Mesenteric fat pad (tissue), 1 donor: ENCODE results near the gene EGR2. TPM values are rescaled to one million over a fixed set of nuclear protein-coding genes. Genes with fewer than 3 reads are reported as not detected.
A peak's percentile ranks its signal among the peaks of the same experiment; 100 is the strongest.

ENCODE experiments used
- DNase-seq: peaks from one replicate; pipeline ENCODE4 v3.0.0-alpha.2; 2020; ENCODE audit warnings: low spot score
- total RNA-seq: library from RNA; stranded (reverse); fragmentation: NEBNext Ultra II Directional; extraction: Animal tissue kit (Norgen Biotek cat#: 25700); gene quantifications from one replicate; pipeline ENCODE4 v1.2.1, GENCODE V29; 2021
- donor health status: DM: yes; HTN: yes; CAD: no.

EGR2 gene
- total RNA-seq, 1 donor from 2014 or later, result 21.1 TPM

- no peak for DNase-seq
Observed at GRCh38 chr10:62818426-62819011, 2.4 kb upstream of the EGR2 start.

- DNase-seq, result peak; percentile 93
Observed at GRCh38 chr10:62817766-62818425, 1.7 kb upstream of the EGR2 start.

GRCh38 chr10:62817121-62817765 lies 1.1 kb upstream of the EGR2 start:
- DNase-seq, result peak; percentile 91

GRCh38 chr10:62816076-62816330 lies 163 bp downstream of the EGR2 start:
- DNase-seq, result no peak

- DNase-seq, result no peak
Observed at GRCh38 chr10:62815381-62816075, 638 bp downstream of the EGR2 start.

GRCh38 chr10:62814756-62815380 lies 1.3 kb downstream of the EGR2 start:
- DNase-seq, result no peak

GRCh38 chr10:62813981-62814380 lies 2.2 kb downstream of the EGR2 start:
- no peak for DNase-seq

GRCh38 chr10:62813453-62813852 lies 2.7 kb downstream of the EGR2 start:
- DNase-seq, result no peak

GRCh38 chr10:62812672-62813439 lies 3.3 kb downstream of the EGR2 start:
- no peak for DNase-seq

- DNase-seq, result no peak
Observed at GRCh38 chr10:62811159-62811875, 4.8 kb downstream of the EGR2 start.

GRCh38 chr10:62810156-62810902 lies 5.8 kb downstream of the EGR2 start:
- no peak for DNase-seq

- DNase-seq, result no peak
Observed at GRCh38 chr10:62806251-62806650, 9.9 kb downstream of the EGR2 start.

GRCh38 chr10:62805231-62806099 lies 10.7 kb downstream of the EGR2 start:
- no peak for DNase-seq

GRCh38 chr10:62804356-62805230 lies 11.6 kb downstream of the EGR2 start, which contains the start of gene ADO:
Gene ADO, plus strand, starts transcription at chr10:62804720. Its CDS starts 340 bp downstream, at chr10:62805060.
- DNase-seq, result peak; percentile 94

- DNase-seq, result no peak
Observed at GRCh38 chr10:62803724-62804355, 12.3 kb downstream of the EGR2 start.

- no peak for DNase-seq
Observed at GRCh38 chr10:62801871-62802270, 14.3 kb downstream of the EGR2 start.

- no peak for DNase-seq
Observed at GRCh38 chr10:62796896-62797295, 19.3 kb downstream of the EGR2 start.
